ENCODE measurements around the gene PEAK3.

The PEAK3 gene

GRCh38 chr19:2229103-2230032 is 52.6 kb downstream of the PEAK3 start:
- no peak for DNase-seq (ENCODE audit: low read depth)
- no peak overlapping the region for H3K4me3 ChIP-seq (ENCODE audit: low read depth, low read length)
- no peak for TF ChIP-seq CTCF (IDR thresholded peaks at IDR 0.05; ENCODE audit: control insufficient read depth, extremely low read depth, insufficient read depth)

DNA sequence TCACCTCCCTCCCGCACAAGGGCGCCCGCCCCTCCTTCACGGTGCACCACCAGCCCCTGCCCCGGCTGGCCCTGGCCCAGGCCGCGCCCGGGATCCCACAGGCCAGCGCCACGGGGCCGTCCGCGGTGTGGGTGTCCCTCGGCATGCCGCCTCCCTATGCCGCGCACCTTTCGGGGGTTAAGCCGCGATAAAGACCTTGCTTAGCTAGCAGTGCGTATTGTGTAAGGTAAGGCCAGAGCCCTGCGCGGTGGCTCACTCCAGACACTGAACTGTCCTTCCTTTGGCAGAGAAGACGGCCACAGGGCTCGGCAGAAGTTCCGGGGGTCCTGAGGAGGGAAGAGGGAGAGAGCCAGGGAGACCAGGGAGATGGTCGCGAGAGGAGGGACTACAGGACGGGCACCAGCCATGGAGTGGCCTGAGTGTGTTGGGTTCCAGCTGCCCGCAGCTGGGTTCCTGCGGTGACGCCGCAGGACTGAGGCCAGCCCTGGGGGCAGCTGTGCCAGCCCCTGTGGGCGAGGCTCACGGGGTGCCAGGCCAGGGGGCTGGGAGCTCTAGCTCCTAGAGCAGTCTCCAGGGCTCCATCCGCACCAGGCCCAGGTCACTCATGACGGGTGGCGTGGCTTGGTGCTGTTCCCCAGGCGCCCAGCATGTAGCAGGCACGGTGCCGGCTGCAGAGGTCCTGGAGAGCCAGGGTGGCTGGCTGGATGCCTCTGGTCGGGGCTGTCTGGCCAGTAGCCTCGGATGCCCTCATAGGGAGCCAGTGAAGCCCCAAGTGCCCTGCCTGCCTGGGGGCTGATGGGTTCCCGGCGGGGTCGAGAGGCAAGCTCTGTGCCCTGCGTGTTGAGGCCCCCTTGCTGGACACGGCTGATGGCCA is 53.6 kb downstream of the PEAK3 start:
- no peak for TF ChIP-seq CTCF (IDR thresholded peaks at IDR 0.05; ENCODE audit: control insufficient read depth, extremely low read depth, insufficient read depth)
- H3K4me3 ChIP-seq (ENCODE audit: low read depth, low read length), result no peak overlapping the region

GRCh38 chr19:2227415-2228156 is 54.4 kb downstream of the PEAK3 start:
- no peak for DNase-seq (ENCODE audit: low read depth)
- H3K4me3 ChIP-seq (ENCODE audit: low read depth, low read length), result no peak overlapping the region
- no peak for TF ChIP-seq CTCF (IDR thresholded peaks at IDR 0.05; ENCODE audit: control insufficient read depth, extremely low read depth, insufficient read depth)

More for the DNA sequence above, 53.6 kb downstream of the PEAK3 start:
- no peak for DNase-seq (ENCODE audit: low read depth)

DNA sequence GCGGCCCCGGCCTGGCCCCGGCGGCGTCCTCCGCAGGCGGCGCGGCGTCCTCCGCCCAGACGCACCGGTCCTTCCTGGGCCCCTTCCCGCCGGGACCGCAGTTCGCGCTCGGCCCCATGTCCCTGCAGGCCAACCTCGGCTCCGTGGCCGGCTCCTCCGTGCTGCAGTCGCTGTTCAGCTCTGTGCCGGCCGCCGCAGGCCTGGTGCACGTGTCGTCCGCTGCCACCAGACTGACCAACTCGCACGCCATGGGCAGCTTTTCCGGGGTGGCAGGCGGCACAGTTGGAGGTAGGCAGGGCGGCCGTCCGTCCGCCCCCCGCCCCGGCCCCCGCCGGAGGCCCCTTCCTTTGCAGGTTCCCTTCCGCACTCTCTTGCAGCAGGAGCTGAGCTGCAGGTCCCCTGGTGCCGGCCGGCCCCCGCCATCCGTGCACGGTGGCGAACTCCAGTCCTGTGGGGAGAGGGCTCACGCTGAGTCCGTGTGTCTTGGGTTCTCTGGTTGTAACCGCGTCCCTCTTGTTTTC is 55.1 kb downstream of the PEAK3 start:
- no peak for DNase-seq (ENCODE audit: low read depth)
- no peak for TF ChIP-seq CTCF (IDR thresholded peaks at IDR 0.05; ENCODE audit: control insufficient read depth, extremely low read depth, insufficient read depth)
- H3K4me3 ChIP-seq (ENCODE audit: low read depth, low read length), result no peak overlapping the region

DNA sequence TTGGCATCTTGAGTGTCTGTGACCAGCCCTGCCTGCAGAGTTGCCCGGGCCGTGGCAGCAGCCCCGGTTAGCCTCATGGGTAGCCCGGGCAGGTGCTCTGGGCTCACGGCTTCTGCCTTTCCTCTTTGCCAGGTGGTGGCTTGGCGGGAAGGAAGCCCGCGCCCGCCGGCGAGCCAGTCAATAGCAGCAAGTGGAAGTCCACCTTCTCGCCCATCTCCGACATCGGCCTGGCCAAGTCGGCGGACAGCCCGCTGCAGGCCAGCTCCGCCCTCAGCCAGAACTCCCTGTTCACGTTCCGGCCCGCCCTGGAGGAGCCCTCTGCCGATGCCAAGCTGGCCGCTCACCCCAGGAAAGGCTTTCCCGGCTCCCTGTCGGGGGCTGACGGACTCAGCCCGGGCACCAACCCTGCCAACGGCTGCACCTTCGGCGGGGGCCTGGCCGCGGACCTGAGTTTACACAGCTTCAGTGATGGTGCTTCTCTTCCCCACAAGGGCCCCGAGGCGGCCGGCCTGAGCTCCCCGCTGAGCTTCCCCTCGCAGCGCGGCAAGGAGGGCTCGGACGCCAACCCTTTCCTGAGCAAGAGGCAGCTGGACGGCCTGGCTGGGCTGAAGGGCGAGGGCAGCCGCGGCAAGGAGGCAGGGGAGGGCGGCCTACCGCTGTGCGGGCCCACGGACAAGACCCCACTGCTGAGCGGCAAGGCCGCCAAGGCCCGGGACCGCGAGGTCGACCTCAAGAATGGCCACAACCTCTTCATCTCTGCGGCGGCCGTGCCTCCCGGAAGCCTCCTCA is 55.7 kb downstream of the PEAK3 start:
- no peak for DNase-seq (ENCODE audit: low read depth)
- no peak overlapping the region for H3K4me3 ChIP-seq (ENCODE audit: low read depth, low read length)
- TF ChIP-seq CTCF (IDR thresholded peaks at IDR 0.05; ENCODE audit: control insufficient read depth, extremely low read depth, insufficient read depth), result no peak

Data from LNCaP clone FGC (cell line).